Pancreas (tissue), 10 donors: Measurements from ENCODE around the gene IGFBP5. TPM values are rescaled to one million over a fixed set of nuclear protein-coding genes. Genes with fewer than 3 reads are reported as not detected.

Experiments used
- ATAC-seq, 4 donors: fragments of 200-7000 bp; cut with Tn5 transposase; one replicate each; pipeline versions ENCODE4 v1.8.0 to v1.9.1; 2020; ENCODE audit warnings: mild to moderate bottlenecking in 4 of 4, moderate library complexity in 4 of 4
- DNase-seq, 6 donors: peaks; one replicate each; pipeline ENCODE4 v3.0.0-alpha.2; 2020
- FAIRE-seq: peaks from 2 replicates; lab custom pipeline; 2012; peaks lifted over from hg19 to GRCh38; lab: Jason Lieb, UNC
- H3K27ac ChIP-seq, 4 donors: fragments of 200-600 bp; sonication (generic); 1 replicate in 3 of 4; 2 replicates in 1 of 4; pipeline versions ENCODE4 v1.5.0 to v1.8.0; 2020
- H3K27me3 ChIP-seq, 4 donors: fragments of 200-600 bp; one replicate each; pipeline ENCODE4 v1.8.0; 2021
- H3K36me3 ChIP-seq, 3 donors: fragments of 200-600 bp; sonication (generic) in 1 of 3; one replicate each; pipeline versions ENCODE4 v1.5.0 to v1.8.0; 2020 to 2021
- H3K4me1 ChIP-seq, 3 donors: fragments of 200-600 bp; one replicate each; pipeline ENCODE4 v1.8.0; 2021
- H3K4me3 ChIP-seq, 4 donors: fragments of 200-600 bp; sonication (generic) in 2 of 4; one replicate each; pipeline versions ENCODE4 v1.5.0 to v1.8.0; 2020 to 2021
- H3K9me3 ChIP-seq, 4 donors: fragments of 200-600 bp; one replicate each; pipeline ENCODE4 v1.8.0; 2021
- CTCF ChIP-seq, 4 donors: fragments of 200-600 bp; sonication (generic) in 3 of 4; IDR thresholded peaks; one replicate each; pipeline versions ENCODE4 v1.5.0 to v1.8.0; 2021; ENCODE audit warnings: antibody characterized with exemption in 4 of 4
- WGBS, 2 donors: extraction: QIAGEN DNeasy Blood & Tissue Kit; methylation state at CpG; one replicate each; pipeline ENCODE4 v1.1.7; 2013; 5-methylcytosine and 5-hydroxymethylcytosine counted together
- intact Hi-C, 3 donors: fragments of 100-400 bp; cut with DNase I; formaldehyde crosslinking; loops; one replicate each; pipeline versions ENCODE4 v1.11.1 to v1.14.2; 2022
- polyA plus RNA-seq, 2 donors: library from polyadenylated mRNA; stranded (reverse); fragments of 200-250 nt; gene quantifications; one replicate each; pipeline ENCODE4 v1.2.3, GENCODE V29; 2013
- total RNA-seq, 6 donors: library from RNA; stranded (reverse); fragmentation: NEBNext Ultra II Directional in 4 of 6; extraction: Animal tissue kit (Norgen Biotek cat#: 25700) in 4 of 6; gene quantifications; one replicate each; pipeline versions ENCODE4 v1.2.1 to v1.2.4, GENCODE V29; 2021 to 2023
- donor health status: healthy with polysubstance abuse.
- donor health status: DM: no; HTN: no; CAD: no; lungs with moderate emphysema.
- donor health status: DM: no; HTN: no; CAD: no.
- donor health status: control.
- donor health status: control.
- donor health status: Bipolar disorder and iron deficiency.
- donor health status: DM: yes; HTN: yes; CAD: no.
- donor health status: DM: no; HTN: no; CAD: no.
- donor health status: DM: no; HTN: no; CAD: no.
- donor health status: DM: yes; HTN: yes; CAD: no.

The IGFBP5 gene
- total and polyA plus RNA-seq, 8 donors = 8.2 to 91.6 (median 23.2) TPM

GRCh38 chr2:216696321-216696720, 972 bp upstream of the IGFBP5 start:
- Histone ChIP-seq H3K4me3 (no peak overlapping the region), H3K27ac (no peak overlapping the region), H3K4me1 (peaks cover 14 to 21% (median 17%) of the 10 kb centered on the region in 3 donors), H3K27me3 (peaks cover 0 to 17% (median 4%) of the 10 kb centered on the region in 4 donors), H3K9me3 (no peaks in the 10 kb centered on the region), H3K36me3 (no peaks in the 10 kb centered on the region)
- intact Hi-C loops = loop anchor here in 1 of 3 donors (10.0 kb wide), 1 partner anchor 1018 kb away; no protein-coding TSS in a partner anchor
- DNase-seq (no peak), ATAC-seq (no peak), FAIRE-seq (no peak)
- WGBS, 2 donors = 80 to 100% methylated on average over 1 of the region's 1 CpG
- TF ChIP-seq CTCF (IDR thresholded peaks at IDR 0.05) = no peak

GRCh38 chr2:216694826-216695217, 527 bp downstream of the IGFBP5 start:
- H3K36me3 ChIP-seq = no peaks in the 10 kb centered on the region
- TF ChIP-seq CTCF (IDR thresholded peaks at IDR 0.05) = no peak
- ATAC-seq (no peak), FAIRE-seq (no peak), DNase-seq (no peak)
- H3K9me3 ChIP-seq = no peaks in the 10 kb centered on the region
- intact Hi-C loops = loop anchor here in 1 of 3 donors (10.0 kb wide), 1 partner anchor 1020 kb away; no protein-coding TSS in a partner anchor
- peak overlapping the region; percentile 7 to 49 (median 24) for H3K4me3 ChIP-seq
- 10 to 12% methylated on average over 10 of the region's 10 CpGs for WGBS, 2 donors
- H3K4me1 ChIP-seq = peaks cover 14 to 21% (median 17%) of the 10 kb centered on the region in 3 donors
- H3K27ac ChIP-seq = no peak overlapping the region
- H3K27me3 ChIP-seq = peaks cover 0 to 21% (median 4%) of the 10 kb centered on the region in 4 donors

GRCh38 chr2:216694082-216694825, 1.1 kb downstream of the IGFBP5 start:
- peaks cover 0 to 22% (median 4%) of the 10 kb centered on the region in 4 donors for H3K27me3 ChIP-seq
- H3K27ac ChIP-seq = peak overlapping the region in 1 of 4 donors; percentile 22
- DNase-seq (peak in 2 of 6 donors; percentile 34 to 80), FAIRE-seq (no peak), ATAC-seq (peak; percentile 33 to 43 (median 39))
- H3K36me3 ChIP-seq = no peaks in the 10 kb centered on the region
- WGBS, 2 donors = 2 to 3% methylated on average over 58 to 59 of the region's 59 CpGs
- H3K4me1 ChIP-seq = peaks cover 14 to 21% (median 17%) of the 10 kb centered on the region in 3 donors
- intact Hi-C loops = loop anchor here in 1 of 3 donors (10.0 kb wide), 1 partner anchor 1021 kb away; no protein-coding TSS in a partner anchor
- TF ChIP-seq CTCF (IDR thresholded peaks at IDR 0.05) = no peak
- peak overlapping the region; percentile 7 to 49 (median 24) for H3K4me3 ChIP-seq
- H3K9me3 ChIP-seq = no peaks in the 10 kb centered on the region

GRCh38 chr2:216693414-216694080, 1.8 kb downstream of the IGFBP5 start:
- Histone ChIP-seq H3K27me3 (peaks cover 0 to 29% (median 4%) of the 10 kb centered on the region in 4 donors), H3K9me3 (no peaks in the 10 kb centered on the region), H3K36me3 (no peaks in the 10 kb centered on the region), H3K4me1 (peaks cover 14 to 21% (median 17%) of the 10 kb centered on the region in 3 donors), H3K4me3 (peak overlapping the region in 3 of 4 donors; percentile 23 to 49 (median 25)), H3K27ac (no peak overlapping the region)
- DNase-seq (no peak), FAIRE-seq (no peak), ATAC-seq (no peak)
- no peak for TF ChIP-seq CTCF (IDR thresholded peaks at IDR 0.05)
- intact Hi-C loops = loop anchor here in 1 of 3 donors (10.0 kb wide), 1 partner anchor 1021 kb away; no protein-coding TSS in a partner anchor
- 10 to 11% methylated on average over 14 to 15 of the region's 15 CpGs for WGBS, 2 donors
